ENCODE results near the gene IFNK.

IFNK gene

GRCh38 chr9:27514551-27514950 lies 9.5 kb upstream of the IFNK start:
- DNase-seq (ENCODE audit: low spot score): no peak

- DNase-seq (ENCODE audit: low spot score): no peak
Observed at GRCh38 chr9:27518006-27518405, 6.1 kb upstream of the IFNK start.

GRCh38 chr9:27518809-27519208 lies 5.3 kb upstream of the IFNK start:
- DNase-seq (ENCODE audit: low spot score): no peak

- no peak for DNase-seq (ENCODE audit: low spot score)
Observed at GRCh38 chr9:27519466-27520465, 4.3 kb upstream of the IFNK start.

GRCh38 chr9:27520986-27521385 lies 3.1 kb upstream of the IFNK start:
- DNase-seq (ENCODE audit: low spot score): no peak

- DNase-seq (ENCODE audit: low spot score): no peak
Observed at GRCh38 chr9:27523141-27523540, 949 bp upstream of the IFNK start.

- DNase-seq (ENCODE audit: low spot score): no peak
Observed at GRCh38 chr9:27527702-27528075, 3.6 kb downstream of the IFNK start.

- DNase-seq (ENCODE audit: low spot score): peak; percentile 42
Observed at GRCh38 chr9:27528076-27528885, 4.2 kb downstream of the IFNK start.

- peak; percentile 24 for DNase-seq (ENCODE audit: low spot score)
Observed at GRCh38 chr9:27528886-27529315, 4.8 kb downstream of the IFNK start.

- peak; percentile 78 for DNase-seq (ENCODE audit: low spot score)
Observed at GRCh38 chr9:27529316-27530278, 5.5 kb downstream of the IFNK start, which contains the start of gene MOB3B. MOB3B (minus strand) TSS chr9:27529814; CDS start chr9:27455550, 74,264 bp downstream.

- no peak for DNase-seq (ENCODE audit: low spot score)
Observed at GRCh38 chr9:27530915-27531755, 7.0 kb downstream of the IFNK start.

- DNase-seq (ENCODE audit: low spot score): no peak
Observed at GRCh38 chr9:27532046-27532445, 8.0 kb downstream of the IFNK start.

- DNase-seq (ENCODE audit: low spot score): no peak
Observed at GRCh38 chr9:27533311-27533710, 9.2 kb downstream of the IFNK start.

GRCh38 chr9:27534131-27534530 lies 10.0 kb downstream of the IFNK start:
- no peak for DNase-seq (ENCODE audit: low spot score)

GRCh38 chr9:27534658-27535209 lies 10.6 kb downstream of the IFNK start:
- DNase-seq (ENCODE audit: low spot score): no peak

- no peak for DNase-seq (ENCODE audit: low spot score)
Observed at GRCh38 chr9:27535701-27536118, 11.6 kb downstream of the IFNK start.

- DNase-seq (ENCODE audit: low spot score): no peak
Observed at GRCh38 chr9:27536168-27536567, 12.1 kb downstream of the IFNK start.

GRCh38 chr9:27537027-27537435 lies 12.9 kb downstream of the IFNK start:
- no peak for DNase-seq (ENCODE audit: low spot score)

GRCh38 chr9:27537756-27538155 lies 13.7 kb downstream of the IFNK start:
- no peak for DNase-seq (ENCODE audit: low spot score)

GRCh38 chr9:27538647-27539046 lies 14.6 kb downstream of the IFNK start:
- no peak for DNase-seq (ENCODE audit: low spot score)
